ENCODE data around the gene CNOT4. TPM values are rescaled to one million over a fixed set of nuclear protein-coding genes. Genes with fewer than 3 reads are reported as not detected.

Gene CNOT4
- total RNA-seq, 1 donor from 2014 or later, result 32.1 TPM

DNA sequence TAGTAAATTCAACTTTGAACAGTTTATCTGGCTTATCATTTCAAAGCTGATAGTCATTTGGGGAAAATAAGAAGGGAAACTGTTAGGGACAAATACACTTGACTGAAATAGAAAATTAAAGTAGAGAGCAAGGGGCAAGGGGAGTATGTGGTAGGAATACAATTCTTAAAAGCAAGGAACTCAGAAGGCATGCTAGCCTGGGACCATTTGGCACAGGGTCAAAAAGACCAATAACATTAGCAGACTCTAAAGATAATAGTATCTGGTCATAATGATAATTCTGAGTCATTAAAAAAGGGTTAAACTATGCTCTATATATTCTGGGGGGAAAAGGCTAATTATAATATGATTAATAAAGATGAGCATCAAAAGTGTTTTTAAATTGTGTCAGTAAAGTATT, 112.2 kb downstream of the CNOT4 start:
- no peaks in the 10 kb centered on the region for H3K27me3 Mint-ChIP-seq
- no peak for TF ChIP-seq CTCF (conservative IDR thresholded peaks at IDR 0.05)
- no peaks in the 10 kb centered on the region for H3K4me1 Mint-ChIP-seq (ENCODE audit: unreplicated experiment)
- H3K36me3 Mint-ChIP-seq, result peaks cover 16% of the 10 kb centered on the region
- H3K27ac Mint-ChIP-seq, result no peak overlapping the region
- no peak overlapping the region for H3K4me3 Mint-ChIP-seq
- no peak for DNase-seq (ENCODE audit: extremely low spot score, unreplicated experiment)
- H3K9me3 Mint-ChIP-seq, result no peaks in the 10 kb centered on the region

DNA sequence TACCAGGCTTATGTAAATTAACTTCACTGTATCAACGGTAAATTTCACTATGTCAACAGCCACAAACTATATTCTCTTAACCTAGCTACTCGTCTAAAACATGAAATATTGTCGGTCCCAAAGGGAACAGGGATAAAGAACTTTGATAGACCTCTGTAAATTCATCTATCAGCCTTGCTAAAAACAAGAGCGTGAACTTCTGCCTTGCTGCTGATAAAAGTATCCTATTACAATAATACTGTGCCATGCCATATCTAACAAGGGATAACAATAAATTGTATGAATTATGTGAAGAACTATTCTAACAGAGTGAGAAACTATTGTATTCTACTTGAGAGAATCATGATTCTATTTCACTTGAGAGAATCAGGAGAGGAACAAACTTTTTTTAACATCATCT, 117.2 kb downstream of the CNOT4 start:
- Mint-ChIP-seq H3K36me3 (peaks cover 16% of the 10 kb centered on the region), H3K4me3 (no peak overlapping the region)

DNA sequence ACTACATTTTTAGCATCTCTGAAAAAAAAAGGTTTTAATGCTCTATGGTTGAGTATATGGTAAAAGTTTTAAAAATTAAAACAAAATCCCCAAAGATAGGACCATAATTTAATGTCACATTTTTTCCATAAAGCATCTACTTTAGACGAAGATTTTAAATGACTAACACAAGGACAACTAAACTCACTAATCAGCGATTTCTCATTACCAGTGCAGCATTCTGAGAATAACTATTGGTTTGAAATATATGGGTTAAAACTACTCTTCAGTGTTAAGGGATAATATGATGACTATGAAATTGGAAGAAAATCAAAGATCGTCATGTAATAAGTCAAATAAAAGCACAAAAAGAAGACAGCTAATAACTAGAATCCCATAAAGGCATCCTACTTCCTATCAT, 118.4 kb downstream of the CNOT4 start:
- no peak overlapping the region for H3K27ac Mint-ChIP-seq
- no peak overlapping the region for H3K4me3 Mint-ChIP-seq
- H3K27me3 Mint-ChIP-seq, result no peaks in the 10 kb centered on the region
- H3K36me3 Mint-ChIP-seq, result peaks cover 14% of the 10 kb centered on the region
- DNase-seq (ENCODE audit: extremely low spot score, unreplicated experiment), result no peak
- TF ChIP-seq CTCF (conservative IDR thresholded peaks at IDR 0.05), result no peak
- no peaks in the 10 kb centered on the region for H3K4me1 Mint-ChIP-seq (ENCODE audit: unreplicated experiment)
- H3K9me3 Mint-ChIP-seq, result no peaks in the 10 kb centered on the region

More for the DNA sequence above, 117.2 kb downstream of the CNOT4 start:
- no peaks in the 10 kb centered on the region for H3K27me3 Mint-ChIP-seq
- no peak overlapping the region for H3K27ac Mint-ChIP-seq
- no peaks in the 10 kb centered on the region for H3K9me3 Mint-ChIP-seq
- DNase-seq (ENCODE audit: extremely low spot score, unreplicated experiment), result no peak
- TF ChIP-seq CTCF (conservative IDR thresholded peaks at IDR 0.05), result no peak
- H3K4me1 Mint-ChIP-seq (ENCODE audit: unreplicated experiment), result no peaks in the 10 kb centered on the region

DNA sequence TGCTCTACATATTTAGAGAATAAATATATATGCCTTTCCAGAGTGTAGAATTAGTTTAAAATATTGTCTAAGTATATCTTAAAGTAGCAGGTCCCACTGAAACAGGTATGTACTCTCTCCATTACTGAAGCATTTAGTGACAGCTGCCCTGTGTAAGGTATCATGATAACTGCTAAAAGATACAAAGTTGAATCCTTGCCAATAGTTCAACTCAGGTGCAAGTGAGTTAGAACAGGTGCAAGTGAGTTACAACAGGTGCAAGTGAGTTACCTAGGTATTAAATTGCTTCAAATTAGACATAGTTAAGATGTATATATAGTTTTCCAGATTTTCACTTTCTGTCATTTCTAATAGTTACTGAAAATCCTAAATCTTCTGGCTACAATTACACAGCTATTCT, 119.1 kb downstream of the CNOT4 start:
- Mint-ChIP-seq H3K4me3 (no peak overlapping the region), H3K4me1 (ENCODE audit: unreplicated experiment) (no peaks in the 10 kb centered on the region), H3K27ac (no peak overlapping the region), H3K9me3 (no peaks in the 10 kb centered on the region), H3K36me3 (peaks cover 11% of the 10 kb centered on the region), H3K27me3 (no peaks in the 10 kb centered on the region)
- no peak for DNase-seq (ENCODE audit: extremely low spot score, unreplicated experiment)
- TF ChIP-seq CTCF (conservative IDR thresholded peaks at IDR 0.05), result no peak

DNA sequence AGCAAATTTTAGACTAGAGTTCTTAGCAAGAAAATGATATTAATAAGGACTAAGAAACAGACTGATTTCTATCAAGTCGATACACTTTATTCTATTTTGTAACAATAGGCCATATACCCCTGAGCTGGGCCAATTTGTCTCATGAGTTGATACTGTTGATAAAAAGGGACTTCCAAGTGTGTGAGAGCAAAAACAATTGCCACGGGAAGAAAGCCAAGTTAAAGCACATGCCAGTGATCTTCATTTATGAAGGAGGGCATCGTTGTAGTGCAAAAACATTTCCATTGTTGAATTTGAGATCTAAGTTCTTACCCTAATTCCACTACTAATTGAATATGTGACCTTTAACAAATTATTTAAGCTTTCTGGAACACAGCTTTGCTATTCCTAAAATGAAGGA, 119.9 kb downstream of the CNOT4 start:
- no peak for DNase-seq (ENCODE audit: extremely low spot score, unreplicated experiment)
- H3K9me3 Mint-ChIP-seq, result no peaks in the 10 kb centered on the region
- no peak for TF ChIP-seq CTCF (conservative IDR thresholded peaks at IDR 0.05)
- H3K27ac Mint-ChIP-seq, result no peak overlapping the region
- H3K36me3 Mint-ChIP-seq, result peaks cover 6% of the 10 kb centered on the region
- H3K4me1 Mint-ChIP-seq (ENCODE audit: unreplicated experiment), result no peaks in the 10 kb centered on the region
- no peaks in the 10 kb centered on the region for H3K27me3 Mint-ChIP-seq
- no peak overlapping the region for H3K4me3 Mint-ChIP-seq

DNA sequence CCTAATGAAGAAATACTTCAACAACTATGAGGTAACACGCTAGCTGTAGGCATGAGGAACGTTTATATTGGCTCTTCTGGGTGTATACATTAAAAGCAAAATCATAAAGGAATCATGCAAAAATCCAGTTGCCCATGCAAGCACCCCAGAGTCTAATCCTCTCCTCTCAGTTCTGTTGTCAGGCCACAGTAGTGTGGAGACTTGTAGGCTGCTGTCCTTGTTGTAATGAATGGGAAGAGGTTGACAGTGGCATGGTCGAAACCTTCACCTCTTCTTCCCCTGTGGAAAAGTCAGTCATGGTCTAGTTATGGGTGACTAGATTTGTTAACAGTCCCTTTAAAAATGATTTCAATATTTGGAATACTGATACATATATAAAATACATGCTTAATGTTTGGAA, 121.3 kb downstream of the CNOT4 start:
- H3K36me3 Mint-ChIP-seq, result peaks cover under 1% of the 10 kb centered on the region
- H3K4me3 Mint-ChIP-seq, result no peak overlapping the region
- no peaks in the 10 kb centered on the region for H3K27me3 Mint-ChIP-seq
- no peak for TF ChIP-seq CTCF (conservative IDR thresholded peaks at IDR 0.05)
- no peak for DNase-seq (ENCODE audit: extremely low spot score, unreplicated experiment)
- no peak overlapping the region for H3K27ac Mint-ChIP-seq
- H3K4me1 Mint-ChIP-seq (ENCODE audit: unreplicated experiment), result no peaks in the 10 kb centered on the region
- no peaks in the 10 kb centered on the region for H3K9me3 Mint-ChIP-seq

All from type B pancreatic cell (in vitro differentiated cells).